Liver (tissue), 9 donors: Measurements from ENCODE around the gene COL11A2. TPM values are rescaled to one million over a fixed set of nuclear protein-coding genes. Genes with fewer than 3 reads are reported as not detected.

Source experiments
- DNase-seq: peaks from one replicate; pipeline ENCODE4 v3.0.0-alpha.2; 2017; ENCODE audit warnings: low spot score
- H3K27ac ChIP-seq, 2 donors: one replicate each; pipeline ENCODE4 v1.7.0; 2013; ENCODE audit warnings: inconsistent platforms in 2 of 2, low read length in 2 of 2, control low read depth in 1 of 2, low read depth in 1 of 2, mild to moderate bottlenecking in 1 of 2
- H3K27me3 ChIP-seq, 4 donors: one replicate each; pipeline versions ENCODE4 v1.6.1 to v1.7.0; 2013; ENCODE audit warnings: low read length in 3 of 4, inconsistent platforms in 1 of 4, mild to moderate bottlenecking in 1 of 4, moderate library complexity in 1 of 4; ENCODE audit not compliant: control insufficient read depth in 4 of 4, insufficient read depth in 4 of 4
- H3K36me3 ChIP-seq, 4 donors: one replicate each; pipeline versions ENCODE4 v1.6.1 to v1.7.0; 2013; ENCODE audit warnings: low read length in 3 of 4, mild to moderate bottlenecking in 3 of 4, low read depth in 1 of 4, moderate library complexity in 1 of 4; ENCODE audit not compliant: control insufficient read depth in 4 of 4, insufficient read depth in 3 of 4
- H3K4me1 ChIP-seq, 4 donors: one replicate each; pipeline versions ENCODE4 v1.6.1 to v1.7.0; 2013; ENCODE audit warnings: low read length in 3 of 4, mild to moderate bottlenecking in 3 of 4, moderate library complexity in 1 of 4; ENCODE audit not compliant: control insufficient read depth in 4 of 4, insufficient read depth in 4 of 4
- H3K4me3 ChIP-seq, 3 donors: one replicate each; pipeline versions ENCODE4 v1.6.1 to v1.7.0; 2013; ENCODE audit warnings: low read length in 3 of 3, control low read depth in 1 of 3, low read depth in 1 of 3, mild to moderate bottlenecking in 1 of 3
- H3K9ac ChIP-seq, 2 donors: one replicate each; pipeline ENCODE4 v1.7.0; 2013; ENCODE audit warnings: low read length in 2 of 2, mild to moderate bottlenecking in 2 of 2, moderate library complexity in 2 of 2, control low read depth in 1 of 2, low read depth in 1 of 2
- H3K9me3 ChIP-seq, 4 donors: one replicate each; pipeline versions ENCODE4 v1.6.1 to v1.7.0; 2013; ENCODE audit warnings: low read length in 3 of 4; ENCODE audit not compliant: control insufficient read depth in 4 of 4
- ATF3 ChIP-seq: IDR thresholded peaks from 2 replicates; pipeline ENCODE4 v1.6.1; 2016; ENCODE audit warnings: antibody characterized with exemption
- CTCF ChIP-seq: fragments of 150-350 bp; IDR thresholded peaks from 2 replicates; pipeline ENCODE4 v1.5.1; 2017; ENCODE audit warnings: improper control_type of control experiment, low read depth, low read length; ENCODE audit not compliant: missing input control
- EGR1 ChIP-seq, 2 donors: IDR thresholded peaks; 2 replicates each; pipeline ENCODE4 v1.6.1; 2016 to 2018; ENCODE audit warnings: antibody characterized with exemption in 2 of 2, low read depth in 2 of 2
- FOXA1 ChIP-seq: IDR thresholded peaks from 2 replicates; pipeline ENCODE4 v1.6.1; 2016; ENCODE audit warnings: antibody characterized with exemption
- HNF4G ChIP-seq: IDR thresholded peaks from 2 replicates; pipeline ENCODE4 v1.6.1; 2016; ENCODE audit warnings: antibody characterized with exemption
- JUND ChIP-seq, 2 donors: IDR thresholded peaks; 2 replicates each; pipeline ENCODE4 v1.6.1; 2016; ENCODE audit warnings: antibody characterized with exemption in 2 of 2
- MAX ChIP-seq: IDR thresholded peaks from 2 replicates; pipeline ENCODE4 v1.6.1; 2016; ENCODE audit warnings: antibody characterized with exemption
- RAD21 ChIP-seq, 2 donors: IDR thresholded peaks; 2 replicates each; pipeline ENCODE4 v1.6.1; 2016; ENCODE audit warnings: antibody characterized with exemption in 2 of 2, mild to moderate bottlenecking in 2 of 2
- REST ChIP-seq: IDR thresholded peaks from 2 replicates; pipeline ENCODE4 v1.6.1; 2016; ENCODE audit warnings: antibody characterized with exemption, mild to moderate bottlenecking
- RXRA ChIP-seq, 2 donors: IDR thresholded peaks; 2 replicates each; pipeline ENCODE4 v1.6.1; 2017 to 2018; ENCODE audit warnings: antibody characterized with exemption in 2 of 2, mild to moderate bottlenecking in 1 of 2
- TAF1 ChIP-seq: conservative IDR thresholded peaks from 2 replicates; pipeline ENCODE4 v1.6.1; 2016; ENCODE audit warnings: antibody characterized with exemption, mild to moderate bottlenecking
- YY1 ChIP-seq: IDR thresholded peaks from 2 replicates; pipeline ENCODE4 v1.6.1; 2016; ENCODE audit warnings: antibody characterized with exemption, mild to moderate bottlenecking
- ZBTB33 ChIP-seq: IDR thresholded peaks from 2 replicates; pipeline ENCODE4 v1.6.1; 2016; ENCODE audit warnings: antibody characterized with exemption
- WGBS: extraction: QIAGEN DNeasy Blood & Tissue Kit; methylation state at CpG from one replicate; pipeline ENCODE4 v1.1.7; 2013; 5-methylcytosine and 5-hydroxymethylcytosine counted together
- polyA plus RNA-seq, 2 donors: library from polyadenylated mRNA; stranded (reverse) in 1 of 2; unstranded in 1 of 2; fragments of 200-250 nt in 1 of 2; fragments of >200 nt in 1 of 2; fragmentation: Nextera tagmentation in 1 of 2; extraction: Ambion mirVana in 1 of 2; gene quantifications; one replicate each; pipeline versions ENCODE4 v1.2.1 to v1.2.3, GENCODE V29; 2013 to 2015
- total RNA-seq, 2 donors: library from RNA; depleted of rRNA; stranded (reverse); fragments of >200 nt; gene quantifications; one replicate each; pipeline ENCODE4 v1.2.3, GENCODE V29; 2014
- donor health status: healthy.
- donor health status: healthy.
- donor health status: healthy.
- donor health status: healthy.
- donor health status: healthy.

The COL11A2 gene
- total and polyA plus RNA-seq, 4 donors: 0.15 to 0.59 (median 0.27) TPM

- H3K27me3 ChIP-seq: no peaks in the 10 kb centered on the region
- H3K9me3 ChIP-seq: no peaks in the 10 kb centered on the region
- peak overlapping the region; percentile 39 to 64 for H3K9ac ChIP-seq
- TF ChIP-seq CTCF (no peak), EGR1 (IDR thresholded peaks at IDR 0.05; ENCODE audit: low read depth in 2 of 2) (no peak), MAX (peak; percentile 46), ZBTB33 (no peak), RXRA (IDR thresholded peaks at IDR 0.05) (peak; percentile 32 to 39), YY1 (no peak), TAF1 (no peak), HNF4G (no peak)
- no peak for DNase-seq
- H3K4me3 ChIP-seq: peak overlapping the region; percentile 76 to 82 (median 81)
- WGBS: 2% methylated on average over 26 of the region's 26 CpGs
- H3K36me3 ChIP-seq: peaks cover 3 to 42% (median 29%) of the 10 kb centered on the region in 4 donors
- H3K4me1 ChIP-seq: peaks cover 11 to 68% (median 59%) of the 10 kb centered on the region in 4 donors
- H3K27ac ChIP-seq: peak overlapping the region; percentile 97 to 98
These were observed 7.5 kb upstream of the COL11A2 start for GRCh38 chr6:33199687-33200218.

- whole genome bisulfite sequencing: 34% methylated on average over 3 of the region's 3 CpGs
- peak overlapping the region in 1 of 2 donors; percentile 39 for H3K9ac ChIP-seq
- H3K36me3 ChIP-seq: peaks cover 3 to 49% (median 36%) of the 10 kb centered on the region in 4 donors
- peak overlapping the region in 2 of 3 donors; percentile 76 to 81 for H3K4me3 ChIP-seq
- no peak for TF ChIP-seq MAX
- no peaks in the 10 kb centered on the region for H3K9me3 ChIP-seq
- no peak for DNase-seq
- H3K27me3 ChIP-seq: no peaks in the 10 kb centered on the region
- peaks cover 9 to 66% (median 56%) of the 10 kb centered on the region in 4 donors for H3K4me1 ChIP-seq
- H3K27ac ChIP-seq: no peak overlapping the region
These were observed 6.7 kb upstream of the COL11A2 start for GRCh38 chr6:33198853-33199436.

GRCh38 chr6:33198159-33198852 is 6.0 kb upstream of the COL11A2 start:
- Histone ChIP-seq H3K36me3 (peaks cover 3 to 44% (median 34%) of the 10 kb centered on the region in 4 donors), H3K27ac (peak overlapping the region in 1 of 2 donors; percentile 15), H3K4me1 (peaks cover 8 to 65% (median 53%) of the 10 kb centered on the region in 4 donors), H3K9me3 (no peaks in the 10 kb centered on the region), H3K4me3 (no peak overlapping the region), H3K9ac (no peak overlapping the region), H3K27me3 (no peaks in the 10 kb centered on the region)
- no peak for DNase-seq
- 51% methylated on average over 6 of the region's 6 CpGs for WGBS
- TF ChIP-seq JUND (IDR thresholded peaks at IDR 0.05) (peak in 1 of 2 donors; percentile 48), ZBTB33 (peak; percentile 76), MAX (peak; percentile 63), HNF4G (peak; percentile 30), RAD21 (IDR thresholded peaks at IDR 0.05) (no peak), REST (peak; percentile 85), TAF1 (no peak), ATF3 (no peak), RXRA (IDR thresholded peaks at IDR 0.05) (peak; percentile 90 to 93), FOXA1 (peak; percentile 33)
